Body of pancreas (tissue), 4 donors: Measurements from ENCODE around the gene CHEK1. TPM values are rescaled to one million over a fixed set of nuclear protein-coding genes. Genes with fewer than 3 reads are reported as not detected.

ENCODE experiments used
- ATAC-seq: fragments of 150-250 bp; one replicate; pipeline ENCODE4 v1.9.1; 2016
- DNase-seq, 4 donors: peaks; one replicate each; pipeline ENCODE4 v3.0.0-alpha.2; 2019
- H3K27ac ChIP-seq, 4 donors: fragments of 200-600 bp; sonication (generic); 1 replicate in 3 of 4; 2 replicates in 1 of 4; pipeline versions ENCODE4 v1.5.1 to v1.6.1; 2016 to 2019; ENCODE audit warnings: mild to moderate bottlenecking in 1 of 4, mixed read lengths in 1 of 4, moderate library complexity in 1 of 4
- H3K27me3 ChIP-seq, 2 donors: fragments of 200-600 bp; sonication (generic); one replicate each; pipeline ENCODE4 v1.6.0; 2016; ENCODE audit warnings: mild to moderate bottlenecking in 1 of 2
- H3K36me3 ChIP-seq, 2 donors: fragments of 200-600 bp; sonication (generic); replicated peaks in 1 of 2; 2 replicates each; pipeline ENCODE4 v1.5.1; 2016; ENCODE audit warnings: low read depth in 2 of 2; ENCODE audit not compliant: insufficient read depth in 1 of 2
- H3K4me1 ChIP-seq: fragments of 200-600 bp; sonication (generic); one replicate; pipeline ENCODE4 v1.6.0; 2016
- H3K4me3 ChIP-seq, 2 donors: fragments of 200-600 bp; sonication (generic); 1 replicate in 1 of 2; 2 replicates in 1 of 2; pipeline ENCODE4 v1.5.1; 2016 to 2019
- H3K9me3 ChIP-seq, 3 donors: fragments of 200-600 bp; sonication (generic); 1 replicate in 2 of 3; 2 replicates in 1 of 3; pipeline ENCODE4 v1.5.1; 2016
- POLR2A ChIP-seq, 3 donors: fragments of 450-650 bp; IDR thresholded peaks; one replicate each; pipeline ENCODE4 v1.6.1; 2016; ENCODE audit warnings: antibody characterized with exemption in 3 of 3, mild to moderate bottlenecking in 2 of 3
- WGBS, 2 donors: methylation state at CpG; one replicate each; pipeline ENCODE4 v1.1.5; 2017; 5-methylcytosine and 5-hydroxymethylcytosine counted together
- intact Hi-C: fragments of 100-400 bp; cut with DNase I; formaldehyde crosslinking; loops from one replicate; pipeline ENCODE4 v1.15.1; 2023
- total RNA-seq, 2 donors: library from RNA; depleted of rRNA; stranded (reverse); fragments of >200 nt; gene quantifications; one replicate each; pipeline ENCODE4 v1.1.0, GENCODE V29; 2016
- TF ChIP-seq, protein P1 (sequence below), 7 experiments: fragments of 450-650 bp in 4 of 7; fragments of 200-600 bp in 3 of 7; sonication (generic) in 3 of 7; IDR thresholded peaks; one replicate each; pipeline ENCODE4 v1.5.1; 2016 to 2019; ENCODE audit warnings: antibody characterized with exemption in 7 of 7

Gene CHEK1
- total RNA-seq, 2 donors from 2014 or later = 0.33 to 1.8 TPM

GRCh38 chr11:125649465-125650166, 24.7 kb downstream of the CHEK1 start:
- no peaks in the 10 kb centered on the region for H3K4me1 ChIP-seq
- H3K27ac ChIP-seq = no peak overlapping the region
- intact Hi-C loops = no loop called here
- no peak overlapping the region for H3K4me3 ChIP-seq
- 89% methylated on average over 6 of the region's 6 CpGs for WGBS, 2 donors
- no peak for DNase-seq
- no peaks in the 10 kb centered on the region for H3K36me3 ChIP-seq
- H3K9me3 ChIP-seq = no peaks in the 10 kb centered on the region
- TF ChIP-seq, protein P1, sequence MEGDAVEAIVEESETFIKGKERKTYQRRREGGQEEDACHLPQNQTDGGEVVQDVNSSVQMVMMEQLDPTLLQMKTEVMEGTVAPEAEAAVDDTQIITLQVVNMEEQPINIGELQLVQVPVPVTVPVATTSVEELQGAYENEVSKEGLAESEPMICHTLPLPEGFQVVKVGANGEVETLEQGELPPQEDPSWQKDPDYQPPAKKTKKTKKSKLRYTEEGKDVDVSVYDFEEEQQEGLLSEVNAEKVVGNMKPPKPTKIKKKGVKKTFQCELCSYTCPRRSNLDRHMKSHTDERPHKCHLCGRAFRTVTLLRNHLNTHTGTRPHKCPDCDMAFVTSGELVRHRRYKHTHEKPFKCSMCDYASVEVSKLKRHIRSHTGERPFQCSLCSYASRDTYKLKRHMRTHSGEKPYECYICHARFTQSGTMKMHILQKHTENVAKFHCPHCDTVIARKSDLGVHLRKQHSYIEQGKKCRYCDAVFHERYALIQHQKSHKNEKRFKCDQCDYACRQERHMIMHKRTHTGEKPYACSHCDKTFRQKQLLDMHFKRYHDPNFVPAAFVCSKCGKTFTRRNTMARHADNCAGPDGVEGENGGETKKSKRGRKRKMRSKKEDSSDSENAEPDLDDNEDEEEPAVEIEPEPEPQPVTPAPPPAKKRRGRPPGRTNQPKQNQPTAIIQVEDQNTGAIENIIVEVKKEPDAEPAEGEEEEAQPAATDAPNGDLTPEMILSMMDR (IDR thresholded peaks at IDR 0.05) = no peak
- TF ChIP-seq POLR2A (IDR thresholded peaks at IDR 0.05) = no peak
- ATAC-seq = no peak
- H3K27me3 ChIP-seq = no peaks in the 10 kb centered on the region

DNA sequence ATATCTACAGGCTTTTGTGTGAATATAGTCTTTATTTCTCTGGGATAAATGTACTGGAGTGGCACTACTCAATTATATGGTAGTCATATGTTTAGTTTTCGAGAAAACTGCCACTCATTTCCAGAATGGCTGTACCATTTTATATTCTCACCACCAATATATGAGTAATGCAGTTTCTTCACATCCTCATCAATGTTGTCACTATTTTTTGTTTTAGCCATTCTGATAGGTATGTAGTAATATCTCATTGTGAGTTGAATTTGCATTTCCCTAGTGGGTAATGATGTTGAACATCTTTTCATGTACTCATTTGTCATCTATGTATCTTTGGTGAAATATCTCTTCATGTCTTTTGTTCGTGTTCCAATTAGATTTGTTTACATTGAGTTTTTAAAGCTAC, 37.7 kb downstream of the CHEK1 start:
- no peak overlapping the region for H3K27ac ChIP-seq
- no peak for ATAC-seq
- H3K36me3 ChIP-seq = no peaks in the 10 kb centered on the region
- no peaks in the 10 kb centered on the region for H3K4me1 ChIP-seq
- no peak for DNase-seq
- no peak overlapping the region for H3K4me3 ChIP-seq
- no peaks in the 10 kb centered on the region for H3K27me3 ChIP-seq
- 84% methylated on average over 2 of the region's 2 CpGs for whole genome bisulfite sequencing, 2 donors
- intact Hi-C loops = no loop called here
- TF ChIP-seq, protein P1 (IDR thresholded peaks at IDR 0.05) = no peak
- TF ChIP-seq POLR2A (IDR thresholded peaks at IDR 0.05) = no peak
- no peaks in the 10 kb centered on the region for H3K9me3 ChIP-seq

DNA sequence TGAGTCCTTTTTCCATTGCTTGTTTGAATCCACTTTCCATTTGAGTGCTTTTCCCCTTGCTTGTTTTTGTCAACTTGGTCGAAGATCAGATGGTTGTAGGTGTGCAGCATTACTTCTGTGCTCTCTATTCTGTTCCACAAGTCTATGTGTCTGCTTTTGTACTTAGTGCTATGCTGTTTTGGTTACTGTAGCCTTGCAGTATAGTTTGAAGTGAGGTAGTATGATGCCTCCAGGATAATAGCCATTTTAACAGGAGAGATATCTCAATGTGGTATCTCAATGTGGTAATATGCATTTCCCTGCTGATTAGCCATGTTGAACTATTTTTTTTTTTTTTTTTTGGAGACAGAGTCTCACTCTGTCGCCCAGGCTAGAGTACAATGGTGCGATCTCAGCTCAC, 38.9 kb downstream of the CHEK1 start:
- intact Hi-C loops = no loop called here

GRCh38 chr11:125667151-125667550, 42.2 kb downstream of the CHEK1 start:
- TF ChIP-seq, protein P1 (IDR thresholded peaks at IDR 0.05) = no peak
- TF ChIP-seq POLR2A (IDR thresholded peaks at IDR 0.05) = no peak
- Histone ChIP-seq H3K27me3 (no peaks in the 10 kb centered on the region), H3K4me1 (no peaks in the 10 kb centered on the region), H3K36me3 (no peaks in the 10 kb centered on the region), H3K27ac (no peak overlapping the region), H3K9me3 (no peaks in the 10 kb centered on the region), H3K4me3 (no peak overlapping the region)
- ATAC-seq (no peak), DNase-seq (no peak)
- 98% methylated on average over 2 of the region's 2 CpGs for WGBS, 2 donors
- intact Hi-C loops = no loop called here

More for the DNA sequence above, 38.9 kb downstream of the CHEK1 start:
- ATAC-seq = no peak
- no peak for DNase-seq
- H3K36me3 ChIP-seq = no peaks in the 10 kb centered on the region
- H3K4me3 ChIP-seq = no peak overlapping the region
- H3K27me3 ChIP-seq = no peaks in the 10 kb centered on the region
- H3K4me1 ChIP-seq = no peaks in the 10 kb centered on the region
- TF ChIP-seq, protein P1 (IDR thresholded peaks at IDR 0.05) = no peak
- no peak for TF ChIP-seq POLR2A (IDR thresholded peaks at IDR 0.05)
- H3K9me3 ChIP-seq = no peaks in the 10 kb centered on the region
- no peak overlapping the region for H3K27ac ChIP-seq
- WGBS, 2 donors = 87 to 96% methylated on average over 3 of the region's 3 CpGs

DNA sequence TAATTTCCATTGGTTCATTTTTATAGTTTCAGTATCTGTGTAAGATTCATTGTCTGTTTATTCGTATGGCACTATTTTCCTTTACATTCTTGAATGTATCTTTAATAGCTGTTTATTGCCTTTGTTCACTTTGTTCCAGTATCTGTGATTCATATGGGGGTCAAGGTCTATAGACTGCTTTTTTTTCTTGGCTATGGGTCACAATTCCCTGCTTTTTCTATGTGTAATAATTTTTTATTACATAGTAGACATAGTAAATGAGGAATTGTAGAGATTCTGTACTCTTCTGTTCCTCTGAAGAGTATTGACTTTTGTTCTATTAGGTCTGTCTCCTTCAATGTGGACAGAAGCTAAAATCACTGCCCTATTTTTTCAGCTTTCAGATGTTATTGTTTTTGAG, 45.2 kb downstream of the CHEK1 start:
- Histone ChIP-seq H3K4me3 (no peak overlapping the region), H3K27ac (no peak overlapping the region), H3K9me3 (no peaks in the 10 kb centered on the region), H3K4me1 (no peaks in the 10 kb centered on the region), H3K36me3 (no peaks in the 10 kb centered on the region), H3K27me3 (no peaks in the 10 kb centered on the region)
- DNase-seq (no peak), ATAC-seq (no peak)
- TF ChIP-seq, protein P1 (IDR thresholded peaks at IDR 0.05) = no peak
- no peak for TF ChIP-seq POLR2A (IDR thresholded peaks at IDR 0.05)
- 92 to 96% methylated on average over 1 of the region's 1 CpG for WGBS, 2 donors
- intact Hi-C loops = no loop called here
